Activated naive CD8-positive, alpha-beta T cell (primary cell): Measurements from ENCODE around the gene C20orf204.
A peak's percentile ranks its signal among the peaks of the same experiment; 100 is the strongest.

ENCODE experiments used
- H3K27ac Mint-ChIP-seq: one replicate; pipeline ENCODE4 v1.8.0; 2021; ENCODE audit warnings: mixed read lengths
- H3K27me3 Mint-ChIP-seq: one replicate; pipeline ENCODE4 v1.8.0; 2021; ENCODE audit warnings: mixed read lengths
- H3K36me3 Mint-ChIP-seq: one replicate; pipeline ENCODE4 v1.8.0; 2021; ENCODE audit warnings: mixed read lengths
- H3K4me1 Mint-ChIP-seq: one replicate; pipeline ENCODE4 v1.8.0; 2021; ENCODE audit warnings: low read depth, mixed read lengths
- H3K4me3 Mint-ChIP-seq: one replicate; pipeline ENCODE4 v1.8.0; 2021; ENCODE audit warnings: mild to moderate bottlenecking, mixed read lengths
- H3K9me3 Mint-ChIP-seq: one replicate; pipeline ENCODE4 v1.8.0; 2021; ENCODE audit warnings: low read depth, mixed read lengths

Gene C20orf204

DNA sequence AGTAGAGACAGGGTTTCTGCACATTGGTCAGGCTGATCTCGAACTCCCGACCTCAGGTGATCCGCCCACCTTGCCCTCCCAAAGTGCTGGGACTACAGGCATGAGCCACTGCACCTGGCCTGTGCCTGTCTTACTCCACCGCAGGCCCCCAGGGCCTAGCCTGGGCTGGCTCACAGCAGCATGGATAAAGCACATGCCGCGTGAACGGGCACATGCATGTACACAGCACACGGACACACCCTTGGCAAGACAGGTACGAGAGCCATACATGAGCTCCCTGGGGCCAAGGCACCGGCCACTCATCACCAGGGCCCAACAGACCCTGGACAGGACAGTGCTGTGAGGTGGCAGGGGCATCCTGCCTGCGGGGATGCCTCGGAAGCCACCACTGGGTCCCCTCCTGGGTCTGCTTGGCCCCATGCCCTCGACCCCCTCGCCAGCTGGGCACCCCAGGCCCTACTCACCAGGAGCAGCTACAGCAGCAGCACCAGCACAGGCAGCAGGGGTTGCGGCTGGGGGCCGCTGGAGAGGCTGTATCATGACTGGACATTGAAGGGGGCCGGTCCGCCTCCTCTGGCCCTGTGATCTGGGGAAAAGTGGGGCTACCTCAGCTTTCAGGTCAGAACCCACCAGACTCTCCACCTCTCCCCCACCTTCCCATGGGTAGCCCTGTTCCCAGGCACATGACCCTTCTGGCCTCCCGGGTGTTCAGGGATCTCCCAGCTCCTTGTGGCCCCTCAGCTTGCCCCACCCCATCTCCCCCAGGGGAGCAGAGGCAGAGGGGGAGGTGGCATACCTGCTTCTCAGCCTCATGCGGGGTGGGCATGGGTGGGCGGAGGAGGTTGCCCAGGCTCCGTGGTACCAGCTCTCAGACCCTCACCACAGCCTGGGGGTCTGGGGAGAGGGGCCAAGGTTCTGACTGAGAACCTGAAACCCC lies 40.3 kb downstream of the C20orf204 start:
- H3K36me3 Mint-ChIP-seq = no peaks in the 10 kb centered on the region
- H3K4me3 Mint-ChIP-seq = no peak overlapping the region
- peaks cover 16% of the 10 kb centered on the region for H3K4me1 Mint-ChIP-seq
- peak overlapping the region; percentile 79 for H3K27ac Mint-ChIP-seq
- no peaks in the 10 kb centered on the region for H3K9me3 Mint-ChIP-seq
- H3K27me3 Mint-ChIP-seq = no peaks in the 10 kb centered on the region

DNA sequence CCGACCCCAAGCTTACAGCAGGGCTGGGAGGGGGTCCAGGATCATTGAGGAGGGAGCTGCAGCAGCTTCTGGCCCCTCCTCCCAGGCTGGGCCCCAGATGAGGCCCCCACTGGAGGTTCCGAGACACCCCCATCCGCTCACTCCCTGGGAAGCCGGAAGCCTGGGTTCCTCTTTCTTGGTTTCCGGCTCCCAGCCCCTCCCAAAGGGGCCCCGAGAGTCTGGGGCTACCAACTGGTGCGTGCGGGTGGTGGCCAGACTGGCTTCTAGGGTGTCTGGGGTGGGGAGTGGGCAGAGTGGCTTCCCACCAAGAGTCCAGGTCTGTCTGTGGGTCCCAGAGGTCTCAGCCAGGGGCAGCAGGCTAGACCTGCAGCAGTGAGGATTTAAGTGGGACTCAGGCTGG lies 41.1 kb downstream of the C20orf204 start:
- Mint-ChIP-seq H3K4me3 (peak overlapping the region; percentile 90), H3K4me1 (peaks cover 22% of the 10 kb centered on the region), H3K36me3 (no peaks in the 10 kb centered on the region), H3K27me3 (no peaks in the 10 kb centered on the region), H3K9me3 (no peaks in the 10 kb centered on the region), H3K27ac (peak overlapping the region; percentile 70)

DNA sequence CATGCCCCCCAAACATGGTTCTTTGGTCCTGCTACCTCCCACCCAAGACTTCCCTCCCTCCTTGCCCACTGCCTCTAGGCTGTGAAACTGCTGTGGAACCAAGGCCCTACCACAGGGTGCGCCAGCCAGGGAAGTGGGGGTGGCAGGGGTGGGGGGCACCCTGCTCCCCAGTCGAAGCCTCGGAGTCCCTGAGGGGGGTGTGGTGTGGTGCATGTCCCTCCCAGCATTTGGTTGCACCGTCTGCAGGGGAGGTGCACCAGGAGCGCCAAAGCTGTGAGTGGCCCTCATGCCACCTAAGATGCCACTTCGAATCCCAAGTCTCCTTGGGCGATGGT lies 41.5 kb downstream of the C20orf204 start:
- H3K9me3 Mint-ChIP-seq = no peaks in the 10 kb centered on the region
- H3K4me1 Mint-ChIP-seq = peaks cover 26% of the 10 kb centered on the region
- no peaks in the 10 kb centered on the region for H3K36me3 Mint-ChIP-seq
- no peak overlapping the region for H3K27ac Mint-ChIP-seq
- peak overlapping the region; percentile 90 for H3K4me3 Mint-ChIP-seq
- no peaks in the 10 kb centered on the region for H3K27me3 Mint-ChIP-seq

DNA sequence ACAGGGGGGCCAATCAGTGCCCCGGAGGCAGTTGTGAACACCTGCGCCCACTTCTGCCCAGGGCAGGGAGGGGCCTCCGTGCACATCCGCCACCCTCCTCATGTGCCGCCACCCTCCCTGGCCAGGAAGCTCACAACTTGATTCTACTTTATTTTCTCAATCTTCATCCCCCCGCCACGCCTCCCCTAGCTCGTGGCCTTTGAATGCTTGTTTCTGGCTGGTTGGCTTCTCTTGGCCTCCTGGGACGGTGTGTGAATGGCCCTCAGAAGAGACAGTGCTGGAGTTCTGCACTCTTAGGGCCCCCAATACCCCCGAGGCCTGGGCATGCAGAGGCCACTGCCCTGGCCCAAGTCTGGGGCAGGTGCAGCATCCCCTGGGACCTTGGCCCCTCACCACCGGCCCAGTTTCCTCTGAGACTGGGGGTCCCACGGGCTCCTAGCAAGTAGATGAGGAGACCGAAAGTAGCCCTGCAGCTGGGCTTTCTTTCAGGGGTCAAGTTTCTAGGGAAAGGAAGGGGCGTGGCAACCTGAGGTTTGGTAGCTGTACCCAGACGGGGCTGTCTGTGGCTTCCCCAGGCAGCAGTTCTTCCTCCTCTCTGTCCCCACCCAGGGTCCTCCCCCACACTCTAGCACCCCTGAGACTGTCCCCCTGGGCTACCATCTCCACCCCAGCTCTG lies 42.0 kb downstream of the C20orf204 start:
- peak overlapping the region; percentile 72 for H3K27ac Mint-ChIP-seq
- no peaks in the 10 kb centered on the region for H3K27me3 Mint-ChIP-seq
- no peaks in the 10 kb centered on the region for H3K9me3 Mint-ChIP-seq
- H3K36me3 Mint-ChIP-seq = no peaks in the 10 kb centered on the region
- H3K4me3 Mint-ChIP-seq = peak overlapping the region; percentile 90
- peaks cover 29% of the 10 kb centered on the region for H3K4me1 Mint-ChIP-seq

DNA sequence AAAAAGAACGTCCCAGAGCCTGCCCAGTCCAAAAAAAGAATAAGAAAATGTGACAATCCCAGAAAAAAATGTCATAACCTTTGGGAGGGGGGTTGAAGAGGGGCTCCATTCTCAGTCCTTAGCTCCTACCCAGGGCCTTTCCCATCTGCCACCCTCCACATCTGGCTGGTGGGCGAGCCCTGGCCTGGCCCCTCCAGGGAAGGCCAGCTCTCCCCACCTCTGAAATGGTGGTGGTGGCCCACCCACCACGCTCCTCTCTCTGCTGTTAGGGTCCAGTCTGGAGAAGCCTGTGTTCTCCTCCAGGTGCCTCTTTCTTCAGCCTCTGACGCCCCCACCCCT lies 42.9 kb downstream of the C20orf204 start:
- Mint-ChIP-seq H3K36me3 (no peaks in the 10 kb centered on the region), H3K4me3 (peak overlapping the region; percentile 90), H3K27ac (peak overlapping the region; percentile 46), H3K9me3 (no peaks in the 10 kb centered on the region), H3K27me3 (no peaks in the 10 kb centered on the region), H3K4me1 (peaks cover 32% of the 10 kb centered on the region)

DNA sequence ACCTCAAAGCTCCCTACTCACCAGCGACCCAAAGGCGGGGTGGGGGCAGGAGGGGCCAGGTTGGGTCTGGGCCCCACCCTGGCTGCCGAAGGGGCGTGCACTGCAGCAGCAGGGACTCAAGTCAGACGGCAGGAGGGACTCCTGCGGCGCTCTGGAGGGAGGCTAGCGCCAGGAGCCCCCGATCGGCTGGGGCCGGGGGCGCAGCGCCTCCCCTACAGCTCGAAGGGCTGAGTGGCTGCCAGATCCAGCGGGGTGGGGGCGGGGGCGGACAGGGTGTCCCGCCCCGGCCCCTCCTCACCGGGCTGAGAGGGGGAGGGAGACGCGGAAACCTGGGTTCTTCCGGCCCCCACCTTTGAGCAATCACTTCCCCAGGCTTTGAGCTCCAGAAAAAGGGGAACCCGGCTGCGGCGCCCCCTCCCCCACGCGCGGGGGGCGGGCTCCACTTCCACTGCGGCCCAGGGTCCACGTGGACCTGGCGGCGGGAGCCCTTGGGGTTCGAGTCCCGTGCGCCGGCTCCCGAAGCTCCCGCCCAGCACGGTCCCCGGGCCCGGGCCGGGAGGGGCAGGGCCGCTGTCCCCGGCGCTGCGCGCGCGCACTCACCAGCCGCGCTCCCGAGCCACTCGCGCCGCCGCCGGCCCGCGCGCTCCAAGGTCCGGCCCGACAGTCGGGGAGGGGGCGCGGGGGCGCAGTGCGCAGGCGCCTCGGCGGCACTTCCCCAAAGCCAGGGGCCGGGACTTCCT lies 43.5 kb downstream of the C20orf204 start, which contains the start of gene RGS19:
Gene RGS19, minus strand, starts transcription at position 246 of the 740 bp plus-strand sequence. CDS start 2,632 bp downstream, outside the sequence.
- H3K9me3 Mint-ChIP-seq = no peaks in the 10 kb centered on the region
- peak within 1 kb of the TSS; percentile 90 for H3K4me3 Mint-ChIP-seq
- no peaks in the 10 kb centered on the region for H3K36me3 Mint-ChIP-seq
- H3K4me1 Mint-ChIP-seq = peaks cover 35% of the 10 kb centered on the region
- no peaks in the 10 kb centered on the region for H3K27me3 Mint-ChIP-seq
- H3K27ac Mint-ChIP-seq = peak within 1 kb of the TSS; percentile 46

DNA sequence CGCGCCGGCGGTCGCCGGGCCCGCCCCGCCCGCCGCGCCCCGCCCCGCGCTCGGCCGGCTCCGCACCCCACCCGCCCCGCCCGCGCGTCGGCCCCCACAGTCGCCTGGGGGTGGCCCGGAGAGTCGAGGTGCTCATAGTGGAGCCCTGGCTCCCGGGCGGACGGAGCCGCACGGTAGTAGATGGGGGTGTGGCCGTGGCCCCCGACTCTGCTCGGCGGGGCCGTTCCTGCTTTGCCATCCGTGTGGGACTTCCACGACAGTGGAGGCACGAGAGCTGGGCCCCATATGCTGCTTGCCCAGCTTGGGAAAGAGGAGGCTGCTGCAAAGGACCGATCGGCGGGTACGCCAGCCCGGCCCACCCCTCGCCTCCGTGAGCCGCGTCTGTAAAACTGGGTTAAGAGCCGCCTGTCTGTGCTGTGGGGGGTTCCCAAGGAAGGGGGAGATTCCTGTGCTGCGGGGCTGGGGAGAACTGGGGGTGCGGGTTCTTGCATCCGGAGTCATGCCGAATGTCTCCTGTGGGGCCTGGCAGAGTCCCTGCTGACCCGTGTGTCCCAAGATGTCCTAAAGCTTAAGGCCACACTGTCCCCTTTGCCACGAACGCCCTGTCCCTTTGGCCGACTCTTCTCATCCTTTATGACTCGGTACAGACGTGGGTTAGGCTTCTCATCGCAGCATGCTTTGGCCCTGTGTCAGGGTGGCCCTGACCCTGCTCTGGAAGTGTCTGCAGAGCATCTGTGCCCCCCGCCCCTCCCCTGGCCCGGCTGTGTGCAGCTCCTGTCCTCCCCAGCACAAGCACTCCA lies 44.2 kb downstream of the C20orf204 start, which contains the start of gene OPRL1:
Gene OPRL1, plus strand, starts transcription at position 70 of the 800 bp plus-strand sequence. CDS start 12,639 bp downstream, outside the sequence.
- no peaks in the 10 kb centered on the region for H3K27me3 Mint-ChIP-seq
- H3K4me3 Mint-ChIP-seq = peak within 1 kb of the TSS; percentile 90
- no peaks in the 10 kb centered on the region for H3K36me3 Mint-ChIP-seq
- peak within 1 kb of the TSS; percentile 46 for H3K27ac Mint-ChIP-seq
- peaks cover 35% of the 10 kb centered on the region for H3K4me1 Mint-ChIP-seq
- no peaks in the 10 kb centered on the region for H3K9me3 Mint-ChIP-seq

DNA sequence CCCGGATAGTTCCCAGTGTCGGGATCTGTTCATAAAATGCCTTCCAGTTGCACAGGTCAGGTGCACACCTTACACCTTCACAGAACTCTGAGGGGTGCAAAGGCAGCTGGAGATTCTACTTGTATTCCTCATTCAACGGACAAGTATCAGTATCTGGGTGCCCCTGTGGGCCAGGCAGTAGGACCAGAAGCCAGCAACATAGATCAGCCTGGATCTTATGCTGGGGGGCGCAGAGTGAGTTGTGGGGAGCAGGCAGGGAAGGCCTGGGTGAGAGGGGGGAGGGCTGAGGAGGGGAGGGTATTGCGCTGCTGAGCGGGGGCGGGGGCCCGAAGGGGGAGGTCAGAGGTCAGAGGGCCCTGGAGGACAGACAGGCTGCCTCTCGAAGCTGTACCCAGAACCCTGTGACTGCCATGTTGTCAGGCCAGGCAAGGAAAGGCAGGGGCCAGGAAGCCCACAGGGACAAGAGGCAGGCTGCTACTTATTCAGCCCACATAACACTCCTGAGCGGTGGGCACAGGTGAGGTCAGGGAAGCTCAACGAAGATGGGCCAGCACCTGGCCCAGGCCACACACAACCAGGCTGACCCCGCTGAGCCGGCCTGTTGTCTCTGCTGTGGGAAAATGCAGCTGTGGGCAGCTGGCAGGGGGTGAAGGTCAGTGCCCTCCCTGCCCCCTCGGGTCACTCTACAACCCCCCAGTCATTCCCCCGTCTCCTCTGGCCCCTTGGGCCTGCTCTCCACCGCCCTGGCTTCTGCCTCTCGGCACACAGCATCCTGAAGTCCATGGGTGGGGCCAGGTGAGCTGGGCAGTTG lies 45.0 kb downstream of the C20orf204 start:
- Mint-ChIP-seq H3K4me3 (peak overlapping the region; percentile 76), H3K27me3 (no peaks in the 10 kb centered on the region), H3K27ac (no peak overlapping the region), H3K36me3 (no peaks in the 10 kb centered on the region), H3K4me1 (peaks cover 35% of the 10 kb centered on the region), H3K9me3 (no peaks in the 10 kb centered on the region)

DNA sequence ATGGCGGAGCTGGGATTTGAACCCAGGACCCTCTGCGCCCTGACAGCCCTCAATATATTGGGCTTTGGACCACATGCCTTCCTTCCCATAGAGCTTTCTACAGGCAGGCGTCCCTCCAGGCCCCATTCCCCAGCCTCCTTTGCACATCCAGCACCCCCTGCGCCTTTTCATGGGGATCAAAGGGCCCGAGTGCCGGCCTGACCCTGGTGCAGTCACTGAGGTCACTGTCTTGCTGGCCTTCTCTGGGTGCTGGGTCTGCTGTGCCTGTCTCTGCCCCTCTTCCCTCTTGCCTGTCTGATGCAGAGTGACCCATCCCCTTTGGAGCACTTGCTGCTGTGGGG lies 45.6 kb downstream of the C20orf204 start:
- H3K4me3 Mint-ChIP-seq = peak overlapping the region; percentile 63

DNA sequence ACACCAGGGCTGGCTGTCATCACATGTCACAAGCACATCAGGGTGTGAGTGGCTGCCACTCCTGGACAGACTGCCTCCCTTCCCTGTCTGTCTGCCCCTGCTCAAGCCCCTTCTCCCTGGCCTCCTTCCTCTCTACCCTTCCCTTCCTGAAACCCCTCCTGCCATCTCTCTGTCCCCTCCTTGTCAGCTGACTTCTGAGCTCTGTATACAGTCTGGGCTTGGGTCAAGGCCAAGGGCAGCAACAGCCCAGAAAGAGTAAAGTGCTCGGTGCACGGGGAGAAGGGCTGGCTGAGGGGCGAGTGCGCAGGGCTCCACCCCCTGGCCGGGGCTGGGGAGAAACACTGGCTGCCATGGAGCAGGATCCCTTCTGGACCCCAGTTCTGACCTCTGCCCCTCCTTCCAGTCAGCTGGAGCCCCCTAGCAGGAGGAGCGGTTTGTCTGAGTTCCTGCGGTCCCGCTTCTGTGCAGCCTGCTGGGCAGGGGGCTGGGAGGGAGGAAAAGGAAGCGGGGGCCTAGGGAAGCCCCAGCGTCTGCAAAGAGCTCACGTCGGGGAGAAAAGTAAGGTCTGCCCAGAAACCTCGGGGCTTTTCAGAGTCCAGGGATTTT lies 46.2 kb downstream of the C20orf204 start:
- Mint-ChIP-seq H3K9me3 (no peaks in the 10 kb centered on the region), H3K36me3 (no peaks in the 10 kb centered on the region), H3K4me1 (peaks cover 34% of the 10 kb centered on the region), H3K4me3 (peak overlapping the region; percentile 68), H3K27me3 (no peaks in the 10 kb centered on the region), H3K27ac (no peak overlapping the region)

More for the DNA sequence above, 45.6 kb downstream of the C20orf204 start:
- Mint-ChIP-seq H3K27me3 (no peaks in the 10 kb centered on the region), H3K36me3 (no peaks in the 10 kb centered on the region), H3K27ac (no peak overlapping the region), H3K4me1 (peaks cover 35% of the 10 kb centered on the region), H3K9me3 (no peaks in the 10 kb centered on the region)

DNA sequence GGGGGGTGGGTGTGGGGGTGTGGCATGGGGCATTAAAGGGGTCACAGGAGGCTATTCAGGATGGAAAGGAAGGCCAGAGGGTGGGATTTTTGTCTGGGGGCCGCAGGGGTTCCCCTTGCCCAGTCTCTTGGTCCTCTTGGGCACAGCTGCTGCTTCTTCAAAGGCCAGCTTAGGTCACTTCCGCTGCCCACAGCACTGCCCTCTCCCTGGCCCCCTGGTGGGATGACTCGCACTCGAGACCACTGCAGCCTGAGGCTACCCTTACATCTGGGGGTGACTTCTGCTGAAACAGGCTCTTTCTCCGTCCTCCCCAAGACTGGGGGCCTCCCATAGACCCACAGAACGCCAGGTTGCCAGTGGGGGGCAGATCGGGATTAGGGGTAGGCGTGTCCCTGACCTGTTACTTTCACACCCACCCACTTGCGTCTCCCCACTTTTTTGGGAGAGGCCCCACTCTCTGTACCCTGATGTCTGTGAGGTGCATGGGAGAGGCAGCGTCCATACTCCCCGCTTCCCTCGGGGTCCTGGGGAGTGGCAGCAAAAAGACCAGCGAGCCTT lies 46.9 kb downstream of the C20orf204 start:
- Mint-ChIP-seq H3K27me3 (no peaks in the 10 kb centered on the region), H3K9me3 (no peaks in the 10 kb centered on the region), H3K36me3 (no peaks in the 10 kb centered on the region), H3K27ac (no peak overlapping the region), H3K4me1 (peaks cover 30% of the 10 kb centered on the region), H3K4me3 (peak overlapping the region; percentile 78)

DNA sequence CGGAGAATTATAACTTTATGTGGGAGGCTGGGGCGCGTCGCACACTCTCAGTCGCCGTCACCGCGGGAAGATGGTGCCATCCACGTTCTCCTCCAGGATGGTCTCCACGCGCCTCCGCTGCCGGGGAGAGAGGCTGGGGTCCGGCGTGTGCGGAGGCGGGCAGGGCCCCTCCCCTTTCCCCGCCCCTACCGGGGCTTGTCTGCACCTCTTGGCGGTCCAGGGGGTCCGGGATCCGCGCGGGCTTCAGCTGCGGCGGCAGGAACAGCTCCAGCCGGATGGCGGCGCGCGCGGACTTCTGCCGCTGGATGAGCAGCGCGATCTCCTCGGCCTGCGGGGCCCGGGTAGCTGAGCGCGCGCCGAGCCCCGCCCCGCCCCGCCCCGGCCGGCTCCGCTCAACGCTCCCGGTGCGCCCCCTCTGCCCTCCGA lies 47.4 kb downstream of the C20orf204 start:
- Mint-ChIP-seq H3K4me1 (peaks cover 29% of the 10 kb centered on the region), H3K9me3 (no peaks in the 10 kb centered on the region), H3K4me3 (peak overlapping the region; percentile 78), H3K27ac (no peak overlapping the region), H3K27me3 (no peaks in the 10 kb centered on the region), H3K36me3 (no peaks in the 10 kb centered on the region)
